ENCODE measurements around the gene CHRM2. TPM values are rescaled to one million over a fixed set of nuclear protein-coding genes. Genes with fewer than 3 reads are reported as not detected.

CHRM2 gene
- not detected in 5 replicates for total RNA-seq (2022; extraction: Qiagen RNA extraction; ENCODE audit: low read depth)

DNA sequence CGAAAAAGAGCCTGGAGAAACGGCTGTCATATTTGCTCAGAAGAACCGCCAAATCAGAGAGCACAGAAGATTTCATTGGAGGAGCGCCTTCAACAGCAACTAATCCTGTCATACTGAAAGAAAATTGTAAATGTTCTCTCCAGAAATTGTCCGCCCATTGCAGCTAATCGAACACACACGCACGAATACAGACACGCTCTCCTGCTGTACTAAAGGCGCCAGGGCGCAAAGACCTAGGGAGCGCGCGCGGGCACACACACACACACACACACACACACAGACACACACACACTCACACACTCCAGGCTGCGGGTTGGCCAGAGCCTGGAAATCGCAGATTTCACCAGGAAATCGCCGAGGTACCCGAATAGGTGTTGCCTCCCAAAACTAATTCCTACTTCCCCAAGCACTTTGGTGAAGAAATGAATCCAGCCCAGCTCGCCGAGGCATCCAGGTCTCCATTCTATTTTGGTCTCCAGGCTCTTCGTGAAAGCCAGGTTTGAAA, at the start of gene CHRM2:
Gene CHRM2, plus strand, starts transcription at position 157 of the 505 bp plus-strand sequence. CDS start 146,214 bp downstream, outside the sequence.

